Transverse colon (tissue), 4 donors: ENCODE data around the gene MTMR11.

ENCODE experiments used
- CTCF ChIP-seq, 5 experiments: fragments of 200-600 bp in 3 of 5; fragments of 450-650 bp in 2 of 5; sonication (generic) in 3 of 5; IDR thresholded peaks; 1 replicate in 2 of 5; 2 replicates in 3 of 5; pipeline ENCODE4 v1.5.1; 2016 to 2017; ENCODE audit warnings: antibody characterized with exemption in 5 of 5, inconsistent platforms in 3 of 5, mild to moderate bottlenecking in 2 of 5, moderate library complexity in 1 of 5
- EP300 ChIP-seq: sonication (generic); formaldehyde crosslinking; IDR thresholded peaks from one replicate; pipeline ENCODE4 v1.6.1; 2017; ENCODE audit warnings: antibody characterized with exemption, low read depth
- POLR2A ChIP-seq: fragments of 450-650 bp; IDR thresholded peaks from one replicate; pipeline ENCODE4 v1.6.1; 2016; ENCODE audit warnings: antibody characterized with exemption, mild to moderate bottlenecking, moderate library complexity
- POLR2AphosphoS5 ChIP-seq, 3 donors: sonication (generic); formaldehyde crosslinking; IDR thresholded peaks; one replicate each; pipeline ENCODE4 v1.6.1; 2016; ENCODE audit warnings: antibody characterized with exemption in 3 of 3

- no peak for TF ChIP-seq CTCF (IDR thresholded peaks at IDR 0.05)
- TF ChIP-seq POLR2A = no peak
- TF ChIP-seq POLR2AphosphoS5 (IDR thresholded peaks at IDR 0.05) = no peak
- TF ChIP-seq EP300 = no peak
Measured at GRCh38 chr1:149963358-149963757, 26.7 kb upstream of the MTMR11 start.
